HG03378 (cell line): ENCODE measurements around the gene NUAK1.
"Not testable (repeated sequence)": the region's sequence is repeated elsewhere in the genome, so short reads cannot be mapped to it uniquely, and the experiment has no call there.

Experiments used
- ATAC-seq: cut with Tn5 transposase; IDR thresholded peaks from one replicate; pipeline ENCODE4 v1.9.1; 2021; ENCODE audit warnings: mild to moderate bottlenecking, moderate library complexity; ENCODE audit not compliant: unreplicated experiment

Gene NUAK1

DNA sequence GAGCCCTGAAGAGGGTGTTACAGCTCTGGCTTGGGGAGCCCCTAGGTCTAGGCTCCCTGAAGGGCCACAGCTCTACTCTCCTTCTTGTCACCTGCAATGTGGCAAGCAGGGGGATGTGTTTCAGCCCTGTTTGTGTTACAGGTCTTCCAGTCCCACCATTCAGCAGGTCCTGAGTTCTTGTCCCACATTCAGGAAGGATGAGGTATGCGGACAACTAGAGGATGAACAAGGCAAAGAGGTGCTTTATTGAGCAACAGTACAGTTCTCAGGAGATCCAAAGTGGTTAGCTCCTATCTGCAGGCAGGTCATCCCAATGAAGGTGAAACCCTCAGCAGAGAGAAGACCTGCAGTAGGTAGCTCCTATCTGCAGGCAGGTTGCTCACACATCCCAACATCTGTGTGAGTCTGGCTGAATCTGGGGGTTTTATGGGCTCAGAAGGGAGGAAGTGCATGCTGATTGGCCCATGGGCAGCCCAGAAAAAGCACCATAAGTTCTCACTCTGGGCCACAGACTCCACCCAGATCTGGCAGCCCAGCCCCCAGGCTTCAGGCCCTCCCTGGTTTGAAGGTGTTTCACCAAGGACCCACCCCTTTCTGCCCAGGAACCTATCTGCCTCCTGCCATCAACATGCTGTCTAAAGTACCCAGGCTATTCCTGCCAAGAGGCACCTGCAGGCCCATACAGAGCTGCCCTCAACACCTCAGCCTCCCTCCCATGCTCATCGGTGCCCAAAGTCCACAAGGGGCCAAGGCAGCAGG, 98.9 kb downstream of the NUAK1 start:
- no peak for ATAC-seq

DNA sequence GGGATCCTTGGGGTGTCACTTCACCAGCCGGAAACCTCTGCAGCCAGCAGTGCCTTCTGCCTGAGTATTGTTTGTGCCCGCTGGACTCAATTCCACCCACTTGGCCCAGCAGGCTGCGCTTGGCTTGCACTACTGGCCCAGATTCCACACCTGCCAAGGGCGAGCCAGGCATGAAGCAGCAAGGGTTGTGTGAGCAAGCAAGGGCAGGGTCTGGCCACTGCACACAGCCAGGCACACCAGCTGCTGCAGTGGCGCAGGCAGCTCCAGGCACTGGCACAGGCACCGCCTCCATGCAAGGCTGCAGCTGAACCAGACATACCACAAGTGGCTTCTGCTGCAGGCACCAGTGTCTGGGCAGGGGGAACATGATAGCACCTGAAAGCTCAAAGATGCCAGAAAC, 99.5 kb downstream of the NUAK1 start:
- ATAC-seq, result no peak

DNA sequence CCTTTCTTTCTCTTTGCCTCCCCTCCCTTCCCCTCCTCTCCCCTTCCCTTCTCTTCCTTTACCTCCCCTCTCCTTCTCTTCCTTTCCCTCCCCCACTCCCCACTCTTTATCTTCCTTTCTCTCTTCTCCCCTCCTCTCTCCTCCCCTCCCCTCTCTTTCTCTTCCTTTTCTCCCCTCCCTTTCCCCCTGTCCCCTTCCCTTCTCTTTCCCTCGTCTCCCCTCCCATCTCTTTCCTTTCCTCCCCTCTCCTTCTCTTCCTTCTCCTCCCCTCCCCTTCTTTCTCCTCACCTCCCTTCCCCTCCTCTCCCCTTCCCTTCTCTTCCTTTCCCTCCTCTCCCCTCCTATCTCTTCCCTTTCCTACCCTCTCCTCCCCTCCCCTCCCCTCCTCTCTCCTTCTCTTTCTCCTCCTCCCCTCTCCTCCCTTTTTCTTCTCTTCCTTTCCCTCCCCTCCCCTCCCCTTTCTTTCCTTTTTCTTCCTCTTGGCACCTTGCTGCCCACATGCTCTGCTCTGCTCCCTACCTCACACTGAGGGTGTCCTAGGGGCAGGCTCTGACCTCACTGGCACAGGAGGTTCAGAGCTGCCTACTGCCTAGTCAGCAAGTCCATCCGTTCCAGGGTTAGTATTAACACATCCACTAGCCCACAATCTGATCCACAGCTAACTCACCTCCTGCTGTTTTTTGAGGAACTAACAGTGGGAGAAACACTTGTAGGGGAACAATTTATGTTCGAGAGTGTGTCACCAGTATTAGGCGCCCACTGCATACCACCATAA, 101.0 kb downstream of the NUAK1 start:
- no peak for ATAC-seq

- ATAC-seq, result no peak
Observed at GRCh38 chr12:106035421-106035820, 103.3 kb downstream of the NUAK1 start.

DNA sequence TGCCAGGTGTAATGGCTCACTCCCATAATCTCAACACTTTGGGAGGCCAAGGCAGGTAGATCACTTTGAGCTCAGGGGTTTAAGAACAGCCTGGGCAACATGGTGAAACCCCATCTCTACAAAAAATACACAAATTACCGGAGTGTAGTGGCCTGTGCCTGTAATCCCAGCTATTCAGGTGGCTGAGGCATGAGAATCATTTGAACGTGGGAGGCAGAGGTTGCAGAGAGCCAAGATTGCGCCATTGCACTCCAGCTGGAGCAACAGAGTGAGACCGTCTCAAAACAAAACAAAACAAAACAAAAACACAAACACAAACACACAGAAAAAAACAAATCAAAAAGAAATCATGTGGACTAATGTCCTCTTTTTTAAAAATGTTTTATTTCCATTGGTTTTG, 104.4 kb downstream of the NUAK1 start:
- ATAC-seq, result no peak

- no peak for ATAC-seq
Observed at GRCh38 chr12:106033161-106033675, 105.5 kb downstream of the NUAK1 start.

DNA sequence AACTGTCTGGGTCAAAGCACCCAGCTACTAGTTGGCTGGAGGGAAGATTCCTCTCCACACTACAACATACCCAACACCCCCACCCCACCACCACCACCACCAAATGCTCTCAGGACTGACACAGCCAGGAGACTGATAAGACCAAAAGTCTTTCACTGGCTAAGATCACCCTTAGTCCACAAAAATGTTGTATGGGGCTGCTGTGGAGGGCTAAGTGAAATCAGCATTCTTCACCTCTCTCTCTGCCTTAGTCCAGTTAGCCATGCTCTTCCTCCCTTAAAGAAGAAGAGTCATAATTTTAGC, 106.2 kb downstream of the NUAK1 start:
- ATAC-seq, result no peak

GRCh38 chr12:106031761-106032622, 106.8 kb downstream of the NUAK1 start:
- no peak for ATAC-seq

GRCh38 chr12:106030210-106031071, 108.3 kb downstream of the NUAK1 start:
- ATAC-seq, result no peak

DNA sequence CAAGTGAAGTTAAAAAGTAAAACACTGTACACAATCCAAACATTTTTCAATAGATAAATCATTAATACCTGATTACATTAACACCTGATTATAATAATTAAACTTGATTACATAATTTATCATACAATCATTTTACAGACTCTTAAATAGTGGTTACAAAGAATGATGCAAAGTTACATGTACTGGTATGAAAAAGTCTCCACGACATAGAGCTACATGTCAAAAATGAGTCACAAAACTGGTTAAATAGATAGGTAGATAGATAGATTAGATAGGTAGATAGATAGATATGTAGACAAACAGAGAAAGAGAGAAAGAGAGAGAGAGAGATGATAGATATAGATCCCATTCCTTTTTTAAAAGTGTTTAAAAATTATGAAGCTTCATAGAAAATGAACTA, 109.2 kb downstream of the NUAK1 start:
- ATAC-seq, result no peak

DNA sequence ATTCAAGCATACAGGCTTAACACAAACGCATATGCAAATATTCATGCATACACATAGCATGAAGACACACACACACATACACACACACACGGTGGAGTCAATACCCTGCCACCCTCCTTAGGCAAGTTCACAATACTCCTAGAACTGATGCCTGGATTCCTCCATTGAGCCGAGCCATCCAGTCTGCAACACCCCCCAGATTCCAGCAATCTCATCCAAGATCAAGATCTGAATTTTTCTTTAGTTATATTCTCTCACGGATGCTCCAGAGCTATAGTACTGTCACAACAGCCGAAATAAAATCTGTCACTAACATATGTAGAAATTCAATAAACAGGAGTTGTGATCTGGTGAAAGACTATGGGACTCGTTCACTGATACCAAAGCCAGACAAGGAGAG, 110.8 kb downstream of the NUAK1 start:
- ATAC-seq, result no peak

DNA sequence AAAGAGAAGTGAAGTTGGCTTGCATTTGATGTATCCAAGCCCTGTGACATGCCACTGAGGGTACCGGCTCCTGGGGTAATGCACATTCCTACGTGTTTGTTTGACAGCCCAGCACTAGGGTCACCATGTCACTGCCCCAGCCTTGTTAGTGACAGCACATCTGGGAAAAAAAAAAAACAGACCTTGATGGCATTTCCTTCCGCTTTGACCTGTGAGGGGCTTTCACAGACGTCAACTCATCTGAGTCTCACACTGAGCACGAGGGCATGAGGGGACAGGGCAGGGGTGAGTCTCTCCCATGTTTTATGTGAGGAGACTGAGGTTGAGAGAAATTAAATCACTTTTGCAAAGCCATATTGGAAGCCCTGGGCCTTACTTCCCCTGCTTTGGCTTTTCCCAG, 111.5 kb downstream of the NUAK1 start:
- no peak for ATAC-seq

DNA sequence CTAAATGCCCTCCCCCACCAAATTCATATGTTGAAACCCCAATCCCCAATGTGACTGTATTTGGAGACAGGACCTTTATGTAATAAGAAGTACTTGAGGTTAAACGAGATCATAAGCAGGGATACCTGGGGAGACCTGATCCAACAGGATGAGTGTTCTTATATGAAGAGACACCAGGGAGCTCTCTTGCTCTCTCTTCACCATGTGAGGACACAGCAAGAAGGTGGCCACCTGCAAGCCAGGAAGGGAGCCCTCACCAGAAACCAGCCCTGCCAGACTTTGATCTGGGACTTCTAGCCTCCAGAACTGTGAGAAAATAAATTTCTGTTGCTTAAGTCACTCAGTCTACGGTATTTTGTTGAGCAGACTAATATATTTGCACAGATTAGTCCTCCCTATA, 113.6 kb downstream of the NUAK1 start:
- ATAC-seq, result no peak

DNA sequence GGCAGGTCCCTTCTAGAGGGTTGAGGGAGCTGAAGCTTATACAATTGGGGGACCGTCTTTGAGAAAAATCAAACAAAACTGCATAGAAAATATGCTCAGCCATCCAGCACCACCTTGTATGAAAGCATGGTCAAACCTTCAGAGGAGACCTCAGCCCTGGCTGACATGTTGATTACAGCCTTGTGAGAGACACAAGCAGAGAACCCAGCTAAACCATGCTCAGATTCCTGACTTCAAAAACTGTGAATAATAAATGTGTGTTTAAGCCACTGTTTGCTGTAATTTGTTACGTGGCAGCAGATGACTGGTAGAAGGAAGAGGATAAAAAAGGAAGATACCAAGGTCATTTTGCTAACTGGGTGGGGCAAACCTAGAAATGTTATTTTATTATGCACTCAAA, 115.7 kb downstream of the NUAK1 start:
- ATAC-seq, result no peak

GRCh38 chr12:106022568-106023012, 116.2 kb downstream of the NUAK1 start:
- no peak for ATAC-seq

DNA sequence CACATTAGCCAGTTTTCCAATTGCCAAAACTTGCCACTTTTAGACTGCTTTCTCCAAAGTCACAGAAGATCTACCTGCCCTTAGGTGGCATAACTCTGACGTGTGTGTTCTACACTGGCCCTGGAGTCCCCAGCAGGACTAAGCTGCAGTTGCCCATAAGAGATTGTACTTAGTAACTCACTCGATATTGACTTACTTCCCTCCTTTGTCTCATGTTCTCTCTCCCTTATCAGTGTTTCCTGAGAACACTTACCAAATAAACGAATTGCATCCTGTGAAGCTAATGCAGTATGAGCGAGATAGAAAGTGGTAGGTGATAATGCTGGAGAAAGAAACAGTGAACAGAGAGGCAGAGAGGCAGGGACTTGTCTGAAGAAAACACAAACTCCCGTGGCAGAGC, 117.2 kb downstream of the NUAK1 start:
- ATAC-seq, result no peak

DNA sequence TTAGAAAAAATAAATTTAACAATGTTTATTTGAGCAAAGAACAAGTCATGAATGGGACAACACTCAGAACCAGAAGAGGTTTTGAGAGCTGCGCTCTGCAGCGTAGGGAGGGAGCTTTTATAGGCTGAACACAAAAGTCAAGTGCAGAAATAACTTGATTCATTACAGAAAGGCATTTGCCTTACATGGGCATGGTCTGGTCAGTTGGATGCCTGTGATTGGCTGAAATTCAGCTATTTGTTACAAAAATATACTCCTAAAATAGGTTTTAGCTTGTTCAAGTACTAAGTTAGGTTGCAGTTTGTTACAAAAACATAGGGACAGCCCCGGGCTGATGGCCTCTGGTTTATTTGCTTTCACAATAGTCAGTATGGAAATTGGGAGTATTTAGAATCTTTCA, 118.0 kb downstream of the NUAK1 start:
- ATAC-seq, result no peak

DNA sequence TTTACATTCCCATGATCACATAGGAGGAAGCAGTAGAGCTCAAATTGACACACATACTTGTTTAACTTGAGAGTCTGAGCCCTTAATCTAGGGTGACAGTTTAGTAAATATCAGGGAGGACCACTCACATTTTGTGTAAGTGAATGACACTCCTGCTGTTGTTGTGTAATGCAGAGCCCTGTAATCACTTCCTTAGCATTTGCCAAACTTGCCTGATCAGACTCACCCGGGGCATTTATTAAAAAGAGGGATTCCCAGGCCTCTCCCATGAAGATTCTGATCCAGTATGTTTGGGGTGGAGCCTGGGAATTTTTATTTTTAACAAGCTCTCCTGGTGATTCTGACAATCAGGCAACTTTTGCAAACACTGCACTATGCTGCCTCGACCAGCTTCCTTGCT, 119.6 kb downstream of the NUAK1 start:
- ATAC-seq, result no peak

DNA sequence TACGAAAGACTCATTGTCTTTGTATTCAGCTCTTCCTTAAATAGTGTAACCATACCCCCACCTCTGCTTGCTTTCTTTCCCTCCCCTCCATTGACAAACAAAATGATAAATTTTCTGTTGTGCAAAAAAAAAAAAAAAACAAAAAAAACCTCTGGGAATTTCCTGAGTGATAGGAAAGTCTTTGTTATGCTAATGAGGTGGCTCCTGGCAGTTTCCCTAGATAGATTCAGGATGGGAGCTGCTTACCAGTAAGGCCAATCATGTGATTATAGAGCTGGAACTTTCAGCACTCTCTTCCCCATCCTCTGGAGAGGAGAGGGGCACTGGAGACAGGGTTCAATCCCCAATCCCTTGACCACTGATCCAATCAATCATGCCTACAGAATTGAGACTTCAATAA, 120.5 kb downstream of the NUAK1 start:
- ATAC-seq, result no peak

- not testable (repeated sequence) for ATAC-seq
Observed at GRCh38 chr12:106016601-106017278, 122.0 kb downstream of the NUAK1 start.
